Osteocyte (in vitro differentiated cells): ENCODE measurements around the gene POU2AF2. TPM values are rescaled to one million over a fixed set of nuclear protein-coding genes. Genes with fewer than 3 reads are reported as not detected.

Experiments
- DNase-seq: peaks from one replicate; pipeline ENCODE4 v3.0.0; 2021; ENCODE audit warnings: mixed read lengths; ENCODE audit not compliant: unreplicated experiment; ENCODE audit errors: extremely low spot score
- H3K27ac Mint-ChIP-seq: one replicate; pipeline ENCODE4 v1.8.0; 2021; ENCODE audit warnings: mild to moderate bottlenecking, mixed read lengths; ENCODE audit not compliant: unreplicated experiment
- H3K27me3 Mint-ChIP-seq: one replicate; pipeline ENCODE4 v1.8.0; 2021; ENCODE audit warnings: mixed read lengths; ENCODE audit not compliant: unreplicated experiment
- H3K36me3 Mint-ChIP-seq: one replicate; pipeline ENCODE4 v1.8.0; 2021; ENCODE audit warnings: mixed read lengths; ENCODE audit not compliant: unreplicated experiment
- H3K4me1 Mint-ChIP-seq: one replicate; pipeline ENCODE4 v1.8.0; 2021; ENCODE audit warnings: mixed read lengths; ENCODE audit not compliant: unreplicated experiment
- H3K4me3 Mint-ChIP-seq: one replicate; pipeline ENCODE4 v1.8.0; 2021; ENCODE audit warnings: mild to moderate bottlenecking, moderate library complexity, mixed read lengths; ENCODE audit not compliant: unreplicated experiment
- H3K9me3 Mint-ChIP-seq: one replicate; pipeline ENCODE4 v1.8.0; 2021; ENCODE audit warnings: mixed read lengths; ENCODE audit not compliant: unreplicated experiment
- CTCF ChIP-seq: fragments of 200-600 bp; sonication (generic); IDR thresholded peaks from 2 replicates; pipeline ENCODE4 v1.5.0; 2021; ENCODE audit warnings: antibody characterized with exemption, mild to moderate bottlenecking, moderate library complexity
- total RNA-seq: library from RNA; stranded (reverse); gene quantifications from 2 replicates; pipeline ENCODE4 v1.2.1, GENCODE V29; 2021

POU2AF2 gene
- total RNA-seq, 1 donor from 2014 or later, result not detected

DNA sequence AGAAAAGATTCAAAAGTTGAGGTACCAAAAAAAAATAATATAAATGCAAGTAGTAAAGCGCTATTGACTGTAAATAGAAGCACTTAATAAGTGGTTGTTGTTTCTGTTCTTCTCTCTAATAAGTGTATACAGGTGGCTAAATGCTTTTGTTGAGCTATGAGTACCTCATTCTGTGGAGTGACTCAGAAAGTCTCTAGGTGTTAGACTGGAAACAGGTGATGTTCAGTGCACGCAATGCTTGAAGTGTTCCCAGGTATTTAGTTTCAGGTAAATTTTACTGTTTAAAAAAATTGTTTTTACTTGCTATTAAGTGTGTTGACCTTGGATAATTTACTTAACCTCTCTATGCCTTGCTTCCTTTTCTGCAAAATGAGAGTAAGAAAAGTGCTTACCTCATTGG lies 77.0 kb downstream of the POU2AF2 start:
- Mint-ChIP-seq H3K4me1 (peaks cover 8% of the 10 kb centered on the region), H3K27ac (no peak overlapping the region), H3K9me3 (no peaks in the 10 kb centered on the region), H3K36me3 (no peaks in the 10 kb centered on the region), H3K4me3 (no peak overlapping the region), H3K27me3 (peaks cover 44% of the 10 kb centered on the region)
- DNase-seq, result no peak
- no peak for TF ChIP-seq CTCF

- Mint-ChIP-seq H3K27me3 (peaks cover 37% of the 10 kb centered on the region), H3K36me3 (no peaks in the 10 kb centered on the region), H3K4me1 (peaks cover 8% of the 10 kb centered on the region), H3K4me3 (no peak overlapping the region), H3K27ac (no peak overlapping the region), H3K9me3 (no peaks in the 10 kb centered on the region)
- DNase-seq, result no peak
- no peak for TF ChIP-seq CTCF
Observed at GRCh38 chr11:111324277-111324720, 78.8 kb downstream of the POU2AF2 start.

DNA sequence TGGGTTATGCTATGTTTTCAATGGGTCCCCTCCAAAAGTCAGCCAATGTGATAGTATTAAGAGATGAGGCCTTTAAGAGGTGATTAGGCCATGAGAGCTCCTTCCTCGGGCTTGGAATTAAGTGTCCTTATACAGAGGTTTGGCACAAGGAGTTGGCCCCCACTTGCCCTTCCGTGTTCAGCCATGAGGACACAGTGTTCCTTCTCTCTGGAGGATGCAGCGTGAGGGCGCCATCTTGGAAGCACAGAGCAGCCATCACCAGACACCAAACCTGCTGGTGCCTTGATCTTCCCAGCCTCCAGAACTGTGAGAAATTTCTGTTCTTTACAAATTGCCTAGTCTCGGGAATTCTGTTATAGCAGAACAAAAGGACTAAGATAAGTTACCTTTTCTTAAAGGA lies 79.7 kb downstream of the POU2AF2 start:
- Mint-ChIP-seq H3K4me3 (no peak overlapping the region), H3K4me1 (peaks cover 8% of the 10 kb centered on the region), H3K27ac (no peak overlapping the region), H3K27me3 (peaks cover 34% of the 10 kb centered on the region), H3K36me3 (no peaks in the 10 kb centered on the region), H3K9me3 (no peaks in the 10 kb centered on the region)
- TF ChIP-seq CTCF, result no peak
- DNase-seq, result no peak

DNA sequence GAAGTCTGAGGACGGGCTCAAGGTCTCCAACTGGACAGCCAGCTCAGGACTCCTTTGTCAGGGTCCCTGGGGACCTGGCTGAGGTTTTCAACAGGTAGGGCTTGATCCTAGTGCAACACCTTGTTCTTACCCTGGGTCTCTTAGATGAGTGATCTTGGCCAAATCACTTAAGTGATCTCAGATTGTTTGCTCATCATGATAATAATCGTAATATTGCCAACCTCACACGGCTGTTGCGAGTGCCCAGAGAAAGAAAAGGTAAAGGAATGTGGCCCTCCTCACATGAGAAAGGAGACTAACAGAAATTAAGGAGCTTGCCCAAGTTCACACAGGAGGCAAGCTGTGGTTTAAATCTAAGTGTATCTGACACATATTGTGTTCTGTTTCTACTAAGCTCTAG lies 81.3 kb downstream of the POU2AF2 start:
- H3K4me3 Mint-ChIP-seq, result no peak overlapping the region
- peaks cover 21% of the 10 kb centered on the region for H3K27me3 Mint-ChIP-seq
- H3K36me3 Mint-ChIP-seq, result no peaks in the 10 kb centered on the region
- no peak overlapping the region for H3K27ac Mint-ChIP-seq
- TF ChIP-seq CTCF, result no peak
- H3K4me1 Mint-ChIP-seq, result peaks cover 8% of the 10 kb centered on the region
- DNase-seq, result no peak
- no peaks in the 10 kb centered on the region for H3K9me3 Mint-ChIP-seq

GRCh38 chr11:111327908-111328624 lies 82.5 kb downstream of the POU2AF2 start:
- H3K4me1 Mint-ChIP-seq, result peaks cover 8% of the 10 kb centered on the region
- DNase-seq, result no peak
- no peaks in the 10 kb centered on the region for H3K9me3 Mint-ChIP-seq
- no peak for TF ChIP-seq CTCF
- H3K4me3 Mint-ChIP-seq, result no peak overlapping the region
- H3K27me3 Mint-ChIP-seq, result peaks cover 20% of the 10 kb centered on the region
- no peaks in the 10 kb centered on the region for H3K36me3 Mint-ChIP-seq
- no peak overlapping the region for H3K27ac Mint-ChIP-seq
